Kidney epithelial cell (primary cell): Measurements from ENCODE around the gene SAAL1. TPM values are rescaled to one million over a fixed set of nuclear protein-coding genes. Genes with fewer than 3 reads are reported as not detected.

Experiments
- DNase-seq: peaks from one replicate; pipeline ENCODE4 v3.0.0-alpha.2; 2010; ENCODE audit warnings: low read depth
- H3K27me3 ChIP-seq: 2 replicates; pipeline ENCODE4 v1.6.0; 2011; ENCODE audit warnings: low read length; ENCODE audit not compliant: control insufficient read depth, insufficient read depth
- H3K36me3 ChIP-seq: 2 replicates; pipeline ENCODE4 v1.5.1; 2011; ENCODE audit warnings: low read length; ENCODE audit not compliant: control insufficient read depth, insufficient read depth
- H3K4me3 ChIP-seq: 2 replicates; pipeline ENCODE4 v1.5.1; 2011; ENCODE audit warnings: low read depth, mild to moderate bottlenecking, control low read depth, low read length
- total RNA-seq: library from RNA; depleted of rRNA; stranded (reverse); fragments of >200 nt; gene quantifications from 2 replicates; pipeline ENCODE4 v1.2.3, GENCODE V29; 2015
- TF ChIP-seq, protein P1 (sequence below): IDR thresholded peaks from 2 replicates; pipeline ENCODE4 v1.5.1; 2011; ENCODE audit warnings: mild to moderate bottlenecking, moderate library complexity, low read length, control low read depth, inconsistent platforms; ENCODE audit not compliant: insufficient read depth, poor library complexity, severe bottlenecking

The SAAL1 gene
- total RNA-seq, 1 donor from 2014 or later, result 17.7 TPM

DNA sequence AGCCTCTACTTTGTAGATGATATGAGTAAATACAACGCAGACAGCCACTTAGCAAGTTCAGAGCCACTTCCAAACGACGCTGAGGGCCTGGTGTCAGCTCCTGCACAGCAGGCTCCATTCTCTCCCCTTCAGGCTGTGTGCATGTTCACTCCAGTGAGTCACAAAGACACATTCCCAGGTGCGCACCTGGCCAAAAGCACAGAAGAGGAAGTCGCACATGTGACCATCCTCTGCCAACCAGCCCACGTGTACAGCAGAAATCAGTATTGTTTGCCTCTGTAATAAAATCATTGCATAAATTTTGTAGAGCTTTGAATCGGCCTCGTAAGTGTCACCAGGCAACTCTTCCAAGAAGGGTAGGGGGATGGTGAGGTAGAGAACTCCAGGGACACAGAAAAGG, 40.3 kb downstream of the SAAL1 start:
- Histone ChIP-seq H3K36me3 (no peaks in the 10 kb centered on the region), H3K27me3 (no peaks in the 10 kb centered on the region), H3K4me3 (no peak overlapping the region)
- TF ChIP-seq, protein P1, sequence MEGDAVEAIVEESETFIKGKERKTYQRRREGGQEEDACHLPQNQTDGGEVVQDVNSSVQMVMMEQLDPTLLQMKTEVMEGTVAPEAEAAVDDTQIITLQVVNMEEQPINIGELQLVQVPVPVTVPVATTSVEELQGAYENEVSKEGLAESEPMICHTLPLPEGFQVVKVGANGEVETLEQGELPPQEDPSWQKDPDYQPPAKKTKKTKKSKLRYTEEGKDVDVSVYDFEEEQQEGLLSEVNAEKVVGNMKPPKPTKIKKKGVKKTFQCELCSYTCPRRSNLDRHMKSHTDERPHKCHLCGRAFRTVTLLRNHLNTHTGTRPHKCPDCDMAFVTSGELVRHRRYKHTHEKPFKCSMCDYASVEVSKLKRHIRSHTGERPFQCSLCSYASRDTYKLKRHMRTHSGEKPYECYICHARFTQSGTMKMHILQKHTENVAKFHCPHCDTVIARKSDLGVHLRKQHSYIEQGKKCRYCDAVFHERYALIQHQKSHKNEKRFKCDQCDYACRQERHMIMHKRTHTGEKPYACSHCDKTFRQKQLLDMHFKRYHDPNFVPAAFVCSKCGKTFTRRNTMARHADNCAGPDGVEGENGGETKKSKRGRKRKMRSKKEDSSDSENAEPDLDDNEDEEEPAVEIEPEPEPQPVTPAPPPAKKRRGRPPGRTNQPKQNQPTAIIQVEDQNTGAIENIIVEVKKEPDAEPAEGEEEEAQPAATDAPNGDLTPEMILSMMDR, result no peak
- no peak for DNase-seq

DNA sequence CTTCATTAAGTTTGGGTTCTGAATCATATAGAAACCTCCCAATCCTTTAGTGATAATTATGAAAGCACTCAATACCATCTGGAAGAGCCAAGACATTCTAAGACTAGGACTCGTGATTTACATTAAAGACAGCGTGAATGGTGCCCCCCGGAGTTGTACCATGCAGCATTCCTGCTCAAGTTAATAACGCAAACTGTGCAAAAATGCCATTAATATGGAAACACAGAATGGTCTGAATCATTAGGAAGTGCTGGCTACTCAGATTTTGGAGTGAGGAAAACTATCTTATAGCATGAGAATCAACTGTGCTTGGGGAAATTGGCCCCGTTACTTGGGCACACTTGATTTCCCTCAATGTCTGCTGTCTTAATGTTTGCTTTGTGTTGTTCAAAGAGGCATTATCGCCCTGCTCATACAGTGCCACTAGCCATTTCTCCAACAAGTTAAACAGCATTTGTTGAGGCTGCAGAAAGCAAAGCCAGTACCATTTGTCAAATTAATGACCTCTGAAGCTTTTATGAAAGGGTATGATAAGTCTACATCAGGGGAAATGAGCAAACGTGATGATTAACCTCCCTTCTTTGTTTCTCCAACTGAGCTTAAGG, 41.3 kb downstream of the SAAL1 start:
- DNase-seq, result no peak
- TF ChIP-seq, protein P1, result no peak
- H3K36me3 ChIP-seq, result no peaks in the 10 kb centered on the region
- no peaks in the 10 kb centered on the region for H3K27me3 ChIP-seq
- H3K4me3 ChIP-seq, result no peak overlapping the region

DNA sequence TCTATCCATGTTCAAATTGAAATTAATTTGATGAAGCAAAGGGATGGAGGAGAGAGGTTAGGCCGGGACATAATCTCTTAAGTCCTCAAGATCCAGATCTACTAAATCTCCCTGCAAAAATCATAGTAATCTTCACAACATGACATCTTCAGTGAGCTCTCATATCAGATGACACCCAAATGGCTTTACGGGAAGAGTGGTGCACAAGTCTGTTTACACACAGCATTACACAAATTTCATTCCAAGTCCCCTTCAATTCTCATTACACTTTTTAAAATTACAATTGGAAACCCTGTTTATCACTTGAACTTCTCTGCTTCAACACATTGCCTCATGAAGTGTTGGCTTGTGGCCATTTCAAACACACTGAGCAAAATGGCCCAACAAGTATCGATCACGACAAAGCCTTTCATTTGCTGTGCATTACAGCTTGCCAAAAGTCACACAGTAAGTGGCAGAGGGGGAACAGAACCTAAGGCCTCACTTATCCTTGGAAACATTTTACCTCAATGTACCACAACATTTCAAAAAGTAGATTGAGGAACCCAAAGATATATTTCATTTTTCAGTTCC, 41.9 kb downstream of the SAAL1 start:
- TF ChIP-seq, protein P1, result no peak
- Histone ChIP-seq H3K27me3 (no peaks in the 10 kb centered on the region), H3K36me3 (no peaks in the 10 kb centered on the region), H3K4me3 (no peak overlapping the region)
- no peak for DNase-seq

DNA sequence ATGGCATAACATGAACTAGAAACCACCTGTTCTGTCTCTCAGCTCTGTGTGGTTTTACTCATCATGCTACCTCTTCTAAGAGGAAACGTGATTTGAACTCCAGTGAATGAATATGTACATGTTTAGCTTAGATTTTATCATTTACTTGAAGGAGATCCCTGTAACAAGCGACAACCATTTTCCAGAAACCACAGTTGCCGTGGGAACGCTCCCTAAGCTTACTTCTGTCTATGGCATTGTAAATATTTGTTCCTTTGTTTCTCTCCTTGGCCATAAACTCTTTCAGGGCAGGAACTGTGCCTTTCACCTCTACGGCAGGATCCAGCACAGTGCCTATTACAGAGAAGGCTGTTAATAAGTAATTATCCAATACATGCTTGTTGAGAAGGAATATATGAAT, 42.8 kb downstream of the SAAL1 start:
- TF ChIP-seq, protein P1, result no peak
- Histone ChIP-seq H3K36me3 (no peaks in the 10 kb centered on the region), H3K27me3 (no peaks in the 10 kb centered on the region), H3K4me3 (no peak overlapping the region)
- no peak for DNase-seq

DNA sequence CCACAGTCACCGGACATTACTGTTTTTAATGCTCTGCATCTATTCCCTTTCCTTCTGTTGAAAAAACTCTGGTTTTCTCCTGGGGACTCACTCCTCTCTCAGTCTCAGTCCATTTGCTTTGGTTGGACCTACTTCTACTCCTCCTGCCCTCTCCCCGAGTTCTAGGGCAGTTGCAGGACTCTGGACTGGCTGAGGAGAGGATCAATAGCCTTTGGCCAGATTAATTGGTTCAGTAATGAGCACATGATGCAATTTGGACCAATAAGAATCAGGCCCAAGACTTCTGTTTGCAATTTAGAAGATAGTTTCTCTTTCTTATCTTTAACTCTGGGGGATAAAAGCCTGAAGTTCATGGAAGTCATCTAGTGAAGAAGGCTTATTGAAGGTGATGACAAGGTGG, 44.5 kb downstream of the SAAL1 start:
- TF ChIP-seq, protein P1, result no peak
- no peak overlapping the region for H3K4me3 ChIP-seq
- no peaks in the 10 kb centered on the region for H3K36me3 ChIP-seq
- H3K27me3 ChIP-seq, result no peaks in the 10 kb centered on the region
- DNase-seq, result no peak

DNA sequence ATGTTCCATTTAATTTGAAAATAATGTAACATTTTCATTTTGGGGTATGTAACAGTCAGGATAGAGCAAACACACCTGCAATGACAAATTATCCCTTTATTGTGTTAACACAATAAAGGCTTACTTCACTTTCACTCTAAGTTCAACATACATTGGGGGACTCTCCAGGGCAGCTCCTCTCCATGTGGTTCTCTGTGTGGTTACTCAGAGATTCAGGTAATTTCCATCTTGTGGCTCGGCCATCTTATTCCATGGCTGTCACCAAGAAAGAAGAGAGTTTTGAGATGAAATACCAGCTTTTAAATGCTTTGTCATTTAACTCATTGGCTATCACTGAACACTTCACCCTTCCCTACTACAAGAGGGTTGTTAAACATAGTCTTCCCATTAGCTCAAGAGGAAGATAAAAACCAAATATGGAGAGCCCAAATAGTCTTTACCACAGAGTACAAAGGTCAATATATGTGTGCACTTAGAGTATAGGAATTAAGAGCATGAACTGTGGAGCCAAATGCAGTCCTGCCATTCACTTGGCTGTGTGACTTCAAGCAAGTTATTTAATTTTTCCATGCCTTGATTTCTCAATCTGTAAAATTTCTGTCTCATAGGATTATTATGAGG, 49.2 kb downstream of the SAAL1 start:
- H3K4me3 ChIP-seq, result no peak overlapping the region
- TF ChIP-seq, protein P1, result no peak
- no peaks in the 10 kb centered on the region for H3K27me3 ChIP-seq
- no peaks in the 10 kb centered on the region for H3K36me3 ChIP-seq
- no peak for DNase-seq
